HG02943 (cell line): ENCODE results near the gene SEH1L.
"Not testable (repeated sequence)": the region's sequence is repeated elsewhere in the genome, so short reads cannot be mapped to it uniquely, and the experiment has no call there.

Experiments
- ATAC-seq: cut with Tn5 transposase; IDR thresholded peaks from one replicate; pipeline ENCODE4 v1.9.1; 2021; ENCODE audit warnings: mild to moderate bottlenecking, low read depth, moderate library complexity; ENCODE audit not compliant: unreplicated experiment

The SEH1L gene

GRCh38 chr18:12947285-12948049 lies at the start of gene SEH1L:
Gene SEH1L (plus strand): TSS chr18:12948011. CDS start chr18:12948122, 111 bp downstream.
- ATAC-seq = peak; percentile 78

- ATAC-seq = not testable (repeated sequence)
These were observed 46.6 kb upstream of the SEH1L start for GRCh38 chr18:12901208-12901607.

GRCh38 chr18:12904012-12904516 lies 43.7 kb upstream of the SEH1L start:
- ATAC-seq = no peak

- no peak for ATAC-seq
These were observed 41.7 kb upstream of the SEH1L start for GRCh38 chr18:12906119-12906518.

- no peak for ATAC-seq
These were observed 41.0 kb upstream of the SEH1L start for GRCh38 chr18:12906773-12907172.

GRCh38 chr18:12907258-12907925 lies 40.4 kb upstream of the SEH1L start:
- ATAC-seq = no peak

GRCh38 chr18:12908706-12909105 lies 39.1 kb upstream of the SEH1L start:
- ATAC-seq = no peak

GRCh38 chr18:12911025-12911928 lies 36.5 kb upstream of the SEH1L start:
- no peak for ATAC-seq

GRCh38 chr18:12911929-12912703 lies 35.7 kb upstream of the SEH1L start:
- ATAC-seq = no peak

- no peak for ATAC-seq
These were observed 26.6 kb upstream of the SEH1L start for GRCh38 chr18:12921178-12921577.

- no peak for ATAC-seq
These were observed 25.5 kb upstream of the SEH1L start for GRCh38 chr18:12922266-12922665.

GRCh38 chr18:12924616-12925015 lies 23.2 kb upstream of the SEH1L start:
- ATAC-seq = no peak

- no peak for ATAC-seq
These were observed 19.6 kb upstream of the SEH1L start for GRCh38 chr18:12928206-12928605.

- ATAC-seq = no peak
These were observed 19.2 kb upstream of the SEH1L start for GRCh38 chr18:12928641-12929040.

GRCh38 chr18:12929477-12930083 lies 18.2 kb upstream of the SEH1L start:
- no peak for ATAC-seq

- no peak for ATAC-seq
These were observed 17.4 kb upstream of the SEH1L start for GRCh38 chr18:12930376-12930775.

GRCh38 chr18:12930908-12931307 lies 16.9 kb upstream of the SEH1L start:
- no peak for ATAC-seq

GRCh38 chr18:12933327-12933726 lies 14.5 kb upstream of the SEH1L start:
- no peak for ATAC-seq

GRCh38 chr18:12934454-12935071 lies 13.2 kb upstream of the SEH1L start:
- no peak for ATAC-seq
